Measurements from ENCODE around the gene UBE4A. TPM values are rescaled to one million over a fixed set of nuclear protein-coding genes. Genes with fewer than 3 reads are reported as not detected.

Gene UBE4A, protein sequence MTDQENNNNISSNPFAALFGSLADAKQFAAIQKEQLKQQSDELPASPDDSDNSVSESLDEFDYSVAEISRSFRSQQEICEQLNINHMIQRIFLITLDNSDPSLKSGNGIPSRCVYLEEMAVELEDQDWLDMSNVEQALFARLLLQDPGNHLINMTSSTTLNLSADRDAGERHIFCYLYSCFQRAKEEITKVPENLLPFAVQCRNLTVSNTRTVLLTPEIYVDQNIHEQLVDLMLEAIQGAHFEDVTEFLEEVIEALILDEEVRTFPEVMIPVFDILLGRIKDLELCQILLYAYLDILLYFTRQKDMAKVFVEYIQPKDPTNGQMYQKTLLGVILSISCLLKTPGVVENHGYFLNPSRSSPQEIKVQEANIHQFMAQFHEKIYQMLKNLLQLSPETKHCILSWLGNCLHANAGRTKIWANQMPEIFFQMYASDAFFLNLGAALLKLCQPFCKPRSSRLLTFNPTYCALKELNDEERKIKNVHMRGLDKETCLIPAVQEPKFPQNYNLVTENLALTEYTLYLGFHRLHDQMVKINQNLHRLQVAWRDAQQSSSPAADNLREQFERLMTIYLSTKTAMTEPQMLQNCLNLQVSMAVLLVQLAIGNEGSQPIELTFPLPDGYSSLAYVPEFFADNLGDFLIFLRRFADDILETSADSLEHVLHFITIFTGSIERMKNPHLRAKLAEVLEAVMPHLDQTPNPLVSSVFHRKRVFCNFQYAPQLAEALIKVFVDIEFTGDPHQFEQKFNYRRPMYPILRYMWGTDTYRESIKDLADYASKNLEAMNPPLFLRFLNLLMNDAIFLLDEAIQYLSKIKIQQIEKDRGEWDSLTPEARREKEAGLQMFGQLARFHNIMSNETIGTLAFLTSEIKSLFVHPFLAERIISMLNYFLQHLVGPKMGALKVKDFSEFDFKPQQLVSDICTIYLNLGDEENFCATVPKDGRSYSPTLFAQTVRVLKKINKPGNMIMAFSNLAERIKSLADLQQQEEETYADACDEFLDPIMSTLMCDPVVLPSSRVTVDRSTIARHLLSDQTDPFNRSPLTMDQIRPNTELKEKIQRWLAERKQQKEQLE
- total RNA-seq (54.2 TPM), polyA plus RNA-seq (19.7 TPM)

DNA sequence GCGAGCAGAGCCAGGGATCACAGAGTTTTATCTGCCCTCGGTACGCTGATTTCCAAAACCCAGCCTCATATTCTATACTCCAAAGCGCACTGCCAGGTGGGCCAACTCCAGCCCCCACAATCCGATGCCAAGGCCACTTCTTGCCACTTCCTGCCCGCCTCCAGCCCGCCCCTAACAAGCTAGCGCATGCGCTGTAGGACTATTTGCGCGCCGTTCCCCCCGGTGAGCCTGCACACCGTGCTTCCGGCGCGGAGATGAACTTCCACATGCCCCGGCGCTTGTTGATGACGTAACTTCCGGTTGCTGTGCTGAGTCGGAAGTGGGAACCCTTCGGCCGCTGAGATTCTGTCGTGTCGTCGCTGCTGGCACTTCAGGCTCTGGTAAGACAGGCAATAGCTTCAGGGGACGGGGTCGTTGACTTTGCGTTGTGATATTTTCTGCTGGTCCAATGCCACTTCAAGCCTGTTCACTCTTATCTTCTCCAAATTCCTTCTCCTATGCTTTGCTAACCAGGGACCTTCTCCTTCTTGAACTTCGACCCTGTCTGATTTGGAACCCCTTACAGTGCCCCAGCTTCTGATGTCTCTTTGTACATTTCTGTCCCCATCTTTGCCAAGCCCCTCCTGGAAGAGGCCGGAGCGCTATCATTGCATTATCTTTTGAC lies at the start of gene UBE4A:
Gene UBE4A, plus strand, starts transcription at position 306 of the 664 bp plus-strand sequence. CDS start 5,481 bp downstream, outside the sequence.
- H3K36me3 ChIP-seq (ENCODE audit: insufficient read depth), result no peaks in the 10 kb centered on the region
- peak; percentile 82 for DNase-seq (ENCODE audit: extremely low spot score)
- H3K4me3 ChIP-seq (ENCODE audit: low read depth, low read length), result peak within 1 kb of the TSS; percentile 80
- 3% methylated on average over 33 of the region's 33 CpGs for WGBS
- H3K4me1 ChIP-seq (ENCODE audit: insufficient read depth), result no peaks in the 10 kb centered on the region
- no peak within 1 kb of the TSS for H3K27ac ChIP-seq (ENCODE audit: low read depth)

GRCh38 chr11:118310271-118310670 lies 49.1 kb upstream of the UBE4A start:
- Histone ChIP-seq H3K27ac (ENCODE audit: low read depth) (no peak overlapping the region), H3K4me1 (ENCODE audit: insufficient read depth) (no peaks in the 10 kb centered on the region), H3K4me3 (ENCODE audit: low read depth, low read length) (no peak overlapping the region), H3K36me3 (ENCODE audit: insufficient read depth) (no peaks in the 10 kb centered on the region)
- WGBS, result 85% methylated on average over 3 of the region's 3 CpGs
- no peak for DNase-seq (ENCODE audit: extremely low spot score)

- WGBS, result 61% methylated on average over 3 of the region's 3 CpGs
Observed at GRCh38 chr11:118310781-118311485, 48.5 kb upstream of the UBE4A start.

DNA sequence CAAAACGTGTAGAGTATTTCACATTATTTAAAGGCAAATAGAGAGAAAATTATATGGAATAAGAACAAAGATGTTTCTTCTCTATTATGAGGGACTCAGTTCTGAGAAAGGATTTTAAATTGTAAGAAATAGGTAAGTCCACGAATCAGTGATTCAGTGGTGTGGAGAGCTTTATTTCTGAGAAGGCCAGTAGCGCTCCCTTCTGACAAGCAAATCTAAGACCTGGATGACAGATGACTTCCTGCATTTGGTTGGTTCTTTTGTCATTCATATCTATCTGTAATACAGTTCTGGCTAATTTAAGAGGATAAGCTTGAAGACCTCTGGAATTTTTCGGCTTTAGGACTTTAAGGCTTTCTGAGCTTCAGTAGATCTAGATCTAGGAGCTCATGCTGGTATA lies 47.9 kb upstream of the UBE4A start:
- Histone ChIP-seq H3K36me3 (ENCODE audit: insufficient read depth) (no peaks in the 10 kb centered on the region), H3K27ac (ENCODE audit: low read depth) (no peak overlapping the region), H3K4me3 (ENCODE audit: low read depth, low read length) (no peak overlapping the region), H3K4me1 (ENCODE audit: insufficient read depth) (peaks cover 2% of the 10 kb centered on the region)
- WGBS, result 63% methylated on average over 4 of the region's 4 CpGs
- DNase-seq (ENCODE audit: extremely low spot score), result no peak

More at GRCh38 chr11:118310781-118311485, 48.5 kb upstream of the UBE4A start:
- no peak for DNase-seq (ENCODE audit: extremely low spot score)
- no peak overlapping the region for H3K27ac ChIP-seq (ENCODE audit: low read depth)
- H3K4me3 ChIP-seq (ENCODE audit: low read depth, low read length), result no peak overlapping the region
- no peaks in the 10 kb centered on the region for H3K36me3 ChIP-seq (ENCODE audit: insufficient read depth)
- H3K4me1 ChIP-seq (ENCODE audit: insufficient read depth), result no peaks in the 10 kb centered on the region

GRCh38 chr11:118312328-118312727 lies 47.1 kb upstream of the UBE4A start:
- DNase-seq (ENCODE audit: extremely low spot score), result no peak
- Histone ChIP-seq H3K4me3 (ENCODE audit: low read depth, low read length) (no peak overlapping the region), H3K27ac (ENCODE audit: low read depth) (no peak overlapping the region), H3K36me3 (ENCODE audit: insufficient read depth) (no peaks in the 10 kb centered on the region), H3K4me1 (ENCODE audit: insufficient read depth) (peaks cover 4% of the 10 kb centered on the region)
- 79% methylated on average over 2 of the region's 2 CpGs for WGBS

GRCh38 chr11:118313242-118313641 lies 46.2 kb upstream of the UBE4A start:
- H3K4me1 ChIP-seq (ENCODE audit: insufficient read depth), result peaks cover 4% of the 10 kb centered on the region
- DNase-seq (ENCODE audit: extremely low spot score), result no peak
- H3K36me3 ChIP-seq (ENCODE audit: insufficient read depth), result no peaks in the 10 kb centered on the region
- WGBS, result 57% methylated on average over 4 of the region's 4 CpGs
- H3K4me3 ChIP-seq (ENCODE audit: low read depth, low read length), result no peak overlapping the region
- H3K27ac ChIP-seq (ENCODE audit: low read depth), result no peak overlapping the region

GRCh38 chr11:118314988-118315411 lies 44.4 kb upstream of the UBE4A start:
- H3K4me1 ChIP-seq (ENCODE audit: insufficient read depth), result peaks cover 4% of the 10 kb centered on the region
- 49% methylated on average over 7 of the region's 7 CpGs for WGBS
- no peak overlapping the region for H3K4me3 ChIP-seq (ENCODE audit: low read depth, low read length)
- DNase-seq (ENCODE audit: extremely low spot score), result no peak
- H3K27ac ChIP-seq (ENCODE audit: low read depth), result no peak overlapping the region
- no peaks in the 10 kb centered on the region for H3K36me3 ChIP-seq (ENCODE audit: insufficient read depth)

DNA sequence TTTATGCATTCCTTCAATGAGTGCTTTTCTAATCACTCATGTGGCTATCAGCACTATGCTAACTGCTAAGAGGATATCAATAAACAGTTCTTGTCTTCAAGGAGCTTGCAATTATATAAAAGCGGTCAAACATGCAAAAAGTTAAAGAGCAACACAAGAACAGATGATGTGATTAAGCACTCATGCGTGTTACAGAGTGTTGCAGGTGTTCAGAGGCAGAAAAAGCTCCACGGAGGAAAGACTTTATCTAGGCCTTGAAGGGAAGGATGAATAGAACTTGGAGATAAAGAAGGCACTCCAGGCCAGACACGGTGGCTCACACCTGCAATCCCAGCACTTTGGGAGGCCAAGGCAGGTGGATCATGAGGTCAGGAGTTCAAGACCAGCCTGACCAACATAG lies 41.3 kb upstream of the UBE4A start:
- no peak for DNase-seq (ENCODE audit: extremely low spot score)
- WGBS, result 84% methylated on average over 4 of the region's 4 CpGs
- no peaks in the 10 kb centered on the region for H3K36me3 ChIP-seq (ENCODE audit: insufficient read depth)
- H3K27ac ChIP-seq (ENCODE audit: low read depth), result no peak overlapping the region
- peaks cover 4% of the 10 kb centered on the region for H3K4me1 ChIP-seq (ENCODE audit: insufficient read depth)
- H3K4me3 ChIP-seq (ENCODE audit: low read depth, low read length), result no peak overlapping the region

DNA sequence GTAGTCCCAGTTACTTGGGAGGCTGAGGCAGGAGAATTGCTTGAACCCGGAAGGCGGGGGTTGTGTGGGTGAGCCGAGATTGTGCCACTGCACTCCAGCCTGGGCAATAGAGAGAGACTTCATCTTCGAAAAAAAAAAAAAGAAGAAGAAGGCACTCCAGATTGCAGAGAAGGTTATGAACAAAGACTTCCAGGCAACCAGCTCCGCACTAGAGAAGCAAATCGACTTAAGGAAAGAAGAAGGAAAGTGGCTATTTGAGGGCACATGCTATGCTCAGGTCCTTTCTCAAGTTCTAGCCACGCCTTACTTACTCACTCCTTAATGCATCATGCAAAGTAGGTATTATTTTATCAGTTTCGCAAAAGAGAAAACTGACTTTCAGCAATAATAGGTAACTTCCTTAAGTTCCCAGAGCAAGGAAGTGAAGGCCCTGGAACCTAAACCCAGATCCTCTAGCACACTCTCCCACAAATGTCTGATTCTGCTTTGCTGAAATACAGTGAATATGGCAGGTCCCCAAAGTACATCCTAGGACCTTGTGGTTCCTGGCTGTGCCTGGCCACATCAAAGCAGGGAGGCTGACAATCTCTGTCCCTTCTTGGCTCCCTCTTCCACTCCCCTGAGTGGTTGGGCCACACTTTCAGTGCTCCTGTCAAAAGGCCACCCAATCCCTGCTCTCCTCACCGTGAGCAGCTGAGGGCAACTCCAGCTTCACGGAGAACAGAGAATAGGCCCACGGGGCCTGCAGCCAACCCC lies 40.6 kb upstream of the UBE4A start:
- Histone ChIP-seq H3K4me3 (ENCODE audit: low read depth, low read length) (no peak overlapping the region), H3K36me3 (ENCODE audit: insufficient read depth) (no peaks in the 10 kb centered on the region), H3K4me1 (ENCODE audit: insufficient read depth) (peaks cover 4% of the 10 kb centered on the region), H3K27ac (ENCODE audit: low read depth) (no peak overlapping the region)
- WGBS, result 88% methylated on average over 11 of the region's 11 CpGs
- DNase-seq (ENCODE audit: extremely low spot score), result no peak

GRCh38 chr11:118319337-118319707 lies 40.1 kb upstream of the UBE4A start:
- Histone ChIP-seq H3K36me3 (ENCODE audit: insufficient read depth) (no peaks in the 10 kb centered on the region), H3K4me1 (ENCODE audit: insufficient read depth) (peaks cover 4% of the 10 kb centered on the region), H3K27ac (ENCODE audit: low read depth) (no peak overlapping the region), H3K4me3 (ENCODE audit: low read depth, low read length) (no peak overlapping the region)
- 67% methylated on average over 1 of the region's 1 CpG for WGBS
- no peak for DNase-seq (ENCODE audit: extremely low spot score)

DNA sequence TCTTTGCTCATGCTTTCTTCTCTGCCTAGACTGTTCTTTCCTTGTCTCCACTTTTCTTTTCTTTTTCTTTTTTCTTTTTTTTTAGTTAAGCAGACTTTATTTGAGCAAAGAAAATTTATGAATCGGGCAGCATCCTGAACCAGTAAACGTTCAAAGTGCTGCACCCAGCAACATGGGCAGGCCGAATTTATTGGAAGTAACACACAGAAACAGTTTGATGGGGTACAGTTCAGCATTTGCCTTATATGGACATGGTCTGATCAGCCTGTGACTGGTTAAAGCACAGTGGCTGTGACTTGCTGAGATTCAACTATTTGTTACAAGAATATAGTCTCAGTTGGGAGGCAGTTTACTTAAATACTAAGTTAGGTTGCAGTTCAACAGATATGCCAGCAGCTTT lies 38.9 kb upstream of the UBE4A start:
- Histone ChIP-seq H3K36me3 (ENCODE audit: insufficient read depth) (no peaks in the 10 kb centered on the region), H3K27ac (ENCODE audit: low read depth) (no peak overlapping the region), H3K4me3 (ENCODE audit: low read depth, low read length) (no peak overlapping the region), H3K4me1 (ENCODE audit: insufficient read depth) (peaks cover 4% of the 10 kb centered on the region)
- no peak for DNase-seq (ENCODE audit: extremely low spot score)
- 83% methylated on average over 3 of the region's 3 CpGs for WGBS

GRCh38 chr11:118321386-118322082 lies 37.9 kb upstream of the UBE4A start:
- 50% methylated on average over 5 of the region's 5 CpGs for whole genome bisulfite sequencing
- no peak for DNase-seq (ENCODE audit: extremely low spot score)
- H3K4me3 ChIP-seq (ENCODE audit: low read depth, low read length), result no peak overlapping the region
- H3K27ac ChIP-seq (ENCODE audit: low read depth), result peak overlapping the region; percentile 59
- peaks cover 2% of the 10 kb centered on the region for H3K4me1 ChIP-seq (ENCODE audit: insufficient read depth)
- H3K36me3 ChIP-seq (ENCODE audit: insufficient read depth), result no peaks in the 10 kb centered on the region
